ENCODE measurements around the gene TMEM117. TPM values are rescaled to one million over a fixed set of nuclear protein-coding genes. Genes with fewer than 3 reads are reported as not detected.

The TMEM117 gene
- total RNA-seq, 2 donors from 2014 or later = 0.79 to 1.4 TPM

DNA sequence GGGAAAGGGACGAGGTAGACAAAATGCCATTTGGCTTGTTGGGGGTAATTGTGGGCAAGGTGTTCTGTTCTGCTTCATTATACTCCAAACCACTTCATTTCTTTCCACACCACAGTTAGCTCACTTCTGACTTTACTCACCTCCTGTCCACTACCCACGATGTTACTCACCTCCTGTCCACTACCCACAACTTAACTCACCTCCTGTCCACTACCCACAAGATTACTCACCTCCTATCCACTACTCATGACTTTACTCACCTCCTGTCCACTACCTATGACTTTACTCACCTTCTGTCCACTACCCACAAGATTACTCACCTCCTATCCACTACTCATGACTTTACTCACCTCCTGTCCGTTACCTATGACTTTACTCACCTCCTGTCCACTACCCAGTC, 19.7 kb upstream of the TMEM117 start:
- no peak overlapping the region for H3K4me3 ChIP-seq (ENCODE audit: low read length)
- TF ChIP-seq, protein P1, sequence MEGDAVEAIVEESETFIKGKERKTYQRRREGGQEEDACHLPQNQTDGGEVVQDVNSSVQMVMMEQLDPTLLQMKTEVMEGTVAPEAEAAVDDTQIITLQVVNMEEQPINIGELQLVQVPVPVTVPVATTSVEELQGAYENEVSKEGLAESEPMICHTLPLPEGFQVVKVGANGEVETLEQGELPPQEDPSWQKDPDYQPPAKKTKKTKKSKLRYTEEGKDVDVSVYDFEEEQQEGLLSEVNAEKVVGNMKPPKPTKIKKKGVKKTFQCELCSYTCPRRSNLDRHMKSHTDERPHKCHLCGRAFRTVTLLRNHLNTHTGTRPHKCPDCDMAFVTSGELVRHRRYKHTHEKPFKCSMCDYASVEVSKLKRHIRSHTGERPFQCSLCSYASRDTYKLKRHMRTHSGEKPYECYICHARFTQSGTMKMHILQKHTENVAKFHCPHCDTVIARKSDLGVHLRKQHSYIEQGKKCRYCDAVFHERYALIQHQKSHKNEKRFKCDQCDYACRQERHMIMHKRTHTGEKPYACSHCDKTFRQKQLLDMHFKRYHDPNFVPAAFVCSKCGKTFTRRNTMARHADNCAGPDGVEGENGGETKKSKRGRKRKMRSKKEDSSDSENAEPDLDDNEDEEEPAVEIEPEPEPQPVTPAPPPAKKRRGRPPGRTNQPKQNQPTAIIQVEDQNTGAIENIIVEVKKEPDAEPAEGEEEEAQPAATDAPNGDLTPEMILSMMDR (conservative IDR thresholded peaks at IDR 0.05) = no peak
- H3K9me3 Mint-ChIP-seq = no peaks in the 10 kb centered on the region
- no peaks in the 10 kb centered on the region for H3K36me3 ChIP-seq (ENCODE audit: control insufficient read depth, insufficient read depth, low read length)
- H3K9me3 ChIP-seq (ENCODE audit: control insufficient read depth, low read length) = no peaks in the 10 kb centered on the region
- no peaks in the 10 kb centered on the region for H3K36me3 Mint-ChIP-seq (ENCODE audit: low read depth)
- no peak overlapping the region for H3K27ac ChIP-seq (ENCODE audit: low read depth, low read length)
- 89 to 92% methylated on average over 1 to 3 of the region's 3 CpGs for WGBS, 2 experiments (ENCODE audit: insufficient coverage in 1 of 2, insufficient read length in 1 of 2)
- H3K9ac ChIP-seq (ENCODE audit: extremely low read depth, low read length, poor library complexity, severe bottlenecking) = no peak overlapping the region
- no peak for DNase-seq
- H3K27me3 Mint-ChIP-seq (ENCODE audit: insufficient read depth) = peaks cover 2% of the 10 kb centered on the region
- H3K27me3 ChIP-seq (ENCODE audit: control insufficient read depth, insufficient read depth, low read length, poor library complexity, severe bottlenecking) = no peaks in the 10 kb centered on the region
- H3K4me1 Mint-ChIP-seq = peaks cover 4% of the 10 kb centered on the region
- no peak overlapping the region for H3K27ac Mint-ChIP-seq
- no peak overlapping the region for H3K4me3 Mint-ChIP-seq
- no peaks in the 10 kb centered on the region for H3K4me1 ChIP-seq (ENCODE audit: control insufficient read depth, insufficient read depth, low read length)

DNA sequence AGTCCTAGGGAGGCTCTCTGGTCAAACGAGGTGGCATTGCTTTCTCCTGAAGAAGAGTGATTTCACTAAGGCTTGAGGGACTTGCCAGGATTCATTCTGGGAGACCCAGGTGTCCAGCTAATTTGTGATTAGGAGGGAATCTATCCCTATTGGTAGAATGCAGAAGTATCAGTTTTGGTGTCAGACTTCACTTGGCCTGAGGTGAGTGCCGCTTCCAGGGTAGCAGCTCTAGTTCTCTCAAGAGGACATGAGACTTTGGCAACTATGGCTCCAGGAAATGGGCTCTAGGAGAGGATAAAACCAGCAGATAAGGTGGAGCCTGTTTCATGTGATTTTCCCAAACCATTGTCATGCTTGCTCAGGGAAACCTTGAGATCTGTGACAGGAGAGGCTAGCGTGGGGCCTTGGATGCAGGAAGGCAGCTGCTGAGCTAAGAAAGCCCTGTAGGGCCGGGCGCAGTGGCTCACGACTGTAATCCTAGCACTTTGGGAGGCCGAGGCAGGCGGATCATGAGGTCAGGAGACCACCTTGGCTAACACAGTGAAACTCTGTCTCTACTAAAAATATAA, 11.6 kb upstream of the TMEM117 start:
- no peaks in the 10 kb centered on the region for H3K27me3 ChIP-seq (ENCODE audit: control insufficient read depth, insufficient read depth, low read length, poor library complexity, severe bottlenecking)
- no peak overlapping the region for H3K27ac ChIP-seq (ENCODE audit: low read depth, low read length)
- Mint-ChIP-seq H3K4me1 (peaks cover 3% of the 10 kb centered on the region), H3K27ac (no peak overlapping the region), H3K36me3 (ENCODE audit: low read depth) (no peaks in the 10 kb centered on the region), H3K4me3 (no peak overlapping the region), H3K27me3 (ENCODE audit: insufficient read depth) (no peaks in the 10 kb centered on the region), H3K9me3 (no peaks in the 10 kb centered on the region)
- no peaks in the 10 kb centered on the region for H3K36me3 ChIP-seq (ENCODE audit: control insufficient read depth, insufficient read depth, low read length)
- no peaks in the 10 kb centered on the region for H3K4me1 ChIP-seq (ENCODE audit: control insufficient read depth, insufficient read depth, low read length)
- peak; percentile 58 for DNase-seq
- H3K4me3 ChIP-seq (ENCODE audit: low read length) = no peak overlapping the region
- no peak overlapping the region for H3K9ac ChIP-seq (ENCODE audit: extremely low read depth, low read length, poor library complexity, severe bottlenecking)
- 81 to 94% methylated on average over 6 to 8 of the region's 8 CpGs for WGBS, 2 experiments (ENCODE audit: insufficient coverage in 1 of 2, insufficient read length in 1 of 2)
- no peaks in the 10 kb centered on the region for H3K9me3 ChIP-seq (ENCODE audit: control insufficient read depth, low read length)
- TF ChIP-seq, protein P1 (conservative IDR thresholded peaks at IDR 0.05) = no peak

DNA sequence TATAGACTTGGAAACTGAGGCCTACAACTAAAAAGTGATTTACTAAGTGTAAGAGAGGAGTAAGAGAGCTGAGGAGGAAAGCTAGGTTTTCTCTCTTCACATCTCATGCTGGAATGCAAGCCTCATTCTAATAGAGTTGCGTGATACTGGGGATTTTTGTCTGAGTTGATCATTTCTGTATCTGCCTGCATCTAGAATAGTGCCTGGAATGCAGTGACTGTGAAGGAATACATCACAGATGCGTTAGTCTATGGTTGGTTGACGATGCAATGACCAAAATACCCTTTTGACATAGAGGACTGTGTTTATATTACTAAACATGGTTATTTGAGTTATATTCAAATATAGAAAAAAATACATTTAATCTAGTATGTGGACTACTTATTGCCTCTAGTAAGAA, 9.2 kb upstream of the TMEM117 start:
- H3K27ac Mint-ChIP-seq = no peak overlapping the region
- no peak overlapping the region for H3K4me3 Mint-ChIP-seq
- H3K9me3 Mint-ChIP-seq = no peaks in the 10 kb centered on the region
- no peaks in the 10 kb centered on the region for H3K27me3 Mint-ChIP-seq (ENCODE audit: insufficient read depth)
- Histone ChIP-seq H3K4me3 (ENCODE audit: low read length) (no peak overlapping the region), H3K36me3 (ENCODE audit: control insufficient read depth, insufficient read depth, low read length) (no peaks in the 10 kb centered on the region), H3K4me1 (ENCODE audit: control insufficient read depth, insufficient read depth, low read length) (no peaks in the 10 kb centered on the region), H3K27ac (ENCODE audit: low read depth, low read length) (no peak overlapping the region), H3K9me3 (ENCODE audit: control insufficient read depth, low read length) (no peaks in the 10 kb centered on the region), H3K9ac (ENCODE audit: extremely low read depth, low read length, poor library complexity, severe bottlenecking) (no peak overlapping the region), H3K27me3 (ENCODE audit: control insufficient read depth, insufficient read depth, low read length, poor library complexity, severe bottlenecking) (no peaks in the 10 kb centered on the region)
- TF ChIP-seq, protein P1 (conservative IDR thresholded peaks at IDR 0.05) = no peak
- no peaks in the 10 kb centered on the region for H3K36me3 Mint-ChIP-seq (ENCODE audit: low read depth)
- no peak for DNase-seq
- peaks cover 3% of the 10 kb centered on the region for H3K4me1 Mint-ChIP-seq
- 96 to 100% methylated on average over 1 to 3 of the region's 3 CpGs for WGBS, 2 experiments (ENCODE audit: insufficient coverage in 1 of 2, insufficient read length in 1 of 2)

All from endodermal cell (in vitro differentiated cells).